NCI-H2227 treated with DMSO at 0.1 percent for 48 hours (cell line): Measurements from ENCODE around the gene MGMT.

Source experiments
- DNase-seq: peaks from one replicate; lab custom pipeline; 2025; lab: John Stamatoyannopoulos, UW

MGMT gene

GRCh38 chr10:129594811-129595210 is 127.8 kb downstream of the MGMT start:
- DNase-seq = no peak

GRCh38 chr10:129598413-129598812 is 131.4 kb downstream of the MGMT start:
- no peak for DNase-seq

- DNase-seq = no peak
These were observed 132.1 kb downstream of the MGMT start for GRCh38 chr10:129599160-129599559.

- DNase-seq = no peak
These were observed 134.7 kb downstream of the MGMT start for GRCh38 chr10:129601737-129602136.

GRCh38 chr10:129602938-129603535 is 136.0 kb downstream of the MGMT start:
- DNase-seq = no peak

GRCh38 chr10:129604333-129605032 is 137.4 kb downstream of the MGMT start:
- DNase-seq = no peak

GRCh38 chr10:129605266-129605985 is 138.4 kb downstream of the MGMT start:
- DNase-seq = no peak

- DNase-seq = no peak
These were observed 139.0 kb downstream of the MGMT start for GRCh38 chr10:129605986-129606518.

GRCh38 chr10:129607607-129608109 is 140.6 kb downstream of the MGMT start:
- no peak for DNase-seq

GRCh38 chr10:129608653-129609052 is 141.6 kb downstream of the MGMT start:
- no peak for DNase-seq

GRCh38 chr10:129609551-129609950 is 142.5 kb downstream of the MGMT start:
- DNase-seq = no peak

- no peak for DNase-seq
These were observed 145.6 kb downstream of the MGMT start for GRCh38 chr10:129612481-129613109.

- DNase-seq = no peak
These were observed 146.4 kb downstream of the MGMT start for GRCh38 chr10:129613377-129613980.

- no peak for DNase-seq
These were observed 147.3 kb downstream of the MGMT start for GRCh38 chr10:129614341-129614740.

- no peak for DNase-seq
These were observed 148.3 kb downstream of the MGMT start for GRCh38 chr10:129615381-129615780.

GRCh38 chr10:129615921-129616525 is 149.0 kb downstream of the MGMT start:
- no peak for DNase-seq

GRCh38 chr10:129617768-129618167 is 150.7 kb downstream of the MGMT start:
- no peak for DNase-seq

GRCh38 chr10:129621062-129621461 is 154.0 kb downstream of the MGMT start:
- no peak for DNase-seq

GRCh38 chr10:129621693-129622092 is 154.7 kb downstream of the MGMT start:
- no peak for DNase-seq

GRCh38 chr10:129622291-129622690 is 155.2 kb downstream of the MGMT start:
- no peak for DNase-seq

- DNase-seq = no peak
These were observed 155.7 kb downstream of the MGMT start for GRCh38 chr10:129622736-129623135.
